Endodermal cell (in vitro differentiated cells): ENCODE measurements around the gene SMCO4. TPM values are rescaled to one million over a fixed set of nuclear protein-coding genes. Genes with fewer than 3 reads are reported as not detected.
"Not testable (repeated sequence)": the region's sequence is repeated elsewhere in the genome, so short reads cannot be mapped to it uniquely, and the experiment has no call there.

Experiments used
- DNase-seq: peaks from one replicate; pipeline ENCODE4 v3.0.0-alpha.2; 2017
- H3K27ac ChIP-seq: 2 replicates; pipeline ENCODE4 v1.5.1; 2013; ENCODE audit warnings: mild to moderate bottlenecking, low read depth, low read length, moderate library complexity
- H3K27me3 ChIP-seq: 2 replicates; pipeline ENCODE4 v1.6.1; 2013; ENCODE audit warnings: mild to moderate bottlenecking, low read length, moderate library complexity; ENCODE audit not compliant: insufficient read depth, control insufficient read depth, poor library complexity, severe bottlenecking
- H3K36me3 ChIP-seq: 2 replicates; pipeline ENCODE4 v1.7.0; 2013; ENCODE audit warnings: mild to moderate bottlenecking, low read length, moderate library complexity; ENCODE audit not compliant: control insufficient read depth, insufficient read depth
- H3K4me1 ChIP-seq: one replicate; pipeline ENCODE4 v1.7.0; 2013; ENCODE audit warnings: low read length; ENCODE audit not compliant: control insufficient read depth, insufficient read depth
- H3K4me3 ChIP-seq: 2 replicates; pipeline ENCODE4 v1.5.1; 2013; ENCODE audit warnings: mild to moderate bottlenecking, low read length, moderate library complexity
- H3K9ac ChIP-seq: 2 replicates; pipeline ENCODE4 v1.6.1; 2013; ENCODE audit warnings: mild to moderate bottlenecking, low read length, moderate library complexity; ENCODE audit not compliant: poor library complexity, severe bottlenecking; ENCODE audit errors: extremely low read depth
- H3K9me3 ChIP-seq: 2 replicates; pipeline ENCODE4 v1.6.1; 2013; ENCODE audit warnings: mild to moderate bottlenecking, low read length, moderate library complexity; ENCODE audit not compliant: control insufficient read depth
- H3K27ac Mint-ChIP-seq: 2 replicates; pipeline ENCODE4 v1.8.0; 2020; ENCODE audit warnings: mixed read lengths
- H3K27me3 Mint-ChIP-seq: 2 replicates; pipeline ENCODE4 v1.8.0; 2021; ENCODE audit warnings: mild to moderate bottlenecking, mixed read lengths; ENCODE audit not compliant: insufficient read depth
- H3K36me3 Mint-ChIP-seq: 2 replicates; pipeline ENCODE4 v1.8.0; 2020; ENCODE audit warnings: low read depth, mixed read lengths
- H3K4me1 Mint-ChIP-seq: 2 replicates; pipeline ENCODE4 v1.8.0; 2020; ENCODE audit warnings: mixed read lengths
- H3K4me3 Mint-ChIP-seq: 2 replicates; pipeline ENCODE4 v1.8.0; 2020; ENCODE audit warnings: mild to moderate bottlenecking, moderate library complexity, mixed read lengths
- H3K9me3 Mint-ChIP-seq: 2 replicates; pipeline ENCODE4 v1.8.0; 2020; ENCODE audit warnings: mild to moderate bottlenecking, mixed read lengths
- WGBS, 2 experiments: methylation state at CpG; one replicate each; pipeline versions ENCODE4 v1.1.5 to v1.1.7; 2013; ENCODE audit warnings: missing lambda C conversion rate in 2 of 2, mixed read lengths in 1 of 2; ENCODE audit not compliant: insufficient coverage in 1 of 2, insufficient read length in 1 of 2; 5-methylcytosine and 5-hydroxymethylcytosine counted together
- total RNA-seq, 2 donors: library from RNA; stranded (reverse); fragmentation: NEBNext Ultra II Directional in 1 of 2; extraction: Animal tissue kit (Norgen Biotek cat#: 25700) in 1 of 2; gene quantifications; 2 replicates in 1 of 2; 3 replicates in 1 of 2; pipeline ENCODE4 v1.2.1, GENCODE V29; 2021
- TF ChIP-seq, protein P1 (sequence below): fragments of 200-600 bp; sonication (generic); conservative IDR thresholded peaks from 2 replicates; pipeline ENCODE4 v1.5.0; 2021; ENCODE audit warnings: antibody characterized with exemption, mild to moderate bottlenecking

SMCO4 gene
- total RNA-seq, 2 donors from 2014 or later: 27.3 to 47.7 TPM

GRCh38 chr11:93444617-93445073 is 98.5 kb downstream of the SMCO4 start:
- Histone ChIP-seq H3K36me3 (no peaks in the 10 kb centered on the region), H3K4me1 (no peaks in the 10 kb centered on the region), H3K9ac (no peak overlapping the region), H3K27me3 (no peaks in the 10 kb centered on the region), H3K4me3 (no peak overlapping the region), H3K9me3 (no peaks in the 10 kb centered on the region), H3K27ac (no peak overlapping the region)
- Mint-ChIP-seq H3K4me3 (peak overlapping the region; percentile 9), H3K36me3 (no peaks in the 10 kb centered on the region), H3K27me3 (no peaks in the 10 kb centered on the region), H3K9me3 (peaks cover 17% of the 10 kb centered on the region), H3K27ac (peak overlapping the region; percentile 53), H3K4me1 (peaks cover 10% of the 10 kb centered on the region)
- DNase-seq: peak; percentile 93
- WGBS, 2 experiments: 57 to 93% methylated on average over 2 to 8 of the region's 8 CpGs
- TF ChIP-seq, protein P1, sequence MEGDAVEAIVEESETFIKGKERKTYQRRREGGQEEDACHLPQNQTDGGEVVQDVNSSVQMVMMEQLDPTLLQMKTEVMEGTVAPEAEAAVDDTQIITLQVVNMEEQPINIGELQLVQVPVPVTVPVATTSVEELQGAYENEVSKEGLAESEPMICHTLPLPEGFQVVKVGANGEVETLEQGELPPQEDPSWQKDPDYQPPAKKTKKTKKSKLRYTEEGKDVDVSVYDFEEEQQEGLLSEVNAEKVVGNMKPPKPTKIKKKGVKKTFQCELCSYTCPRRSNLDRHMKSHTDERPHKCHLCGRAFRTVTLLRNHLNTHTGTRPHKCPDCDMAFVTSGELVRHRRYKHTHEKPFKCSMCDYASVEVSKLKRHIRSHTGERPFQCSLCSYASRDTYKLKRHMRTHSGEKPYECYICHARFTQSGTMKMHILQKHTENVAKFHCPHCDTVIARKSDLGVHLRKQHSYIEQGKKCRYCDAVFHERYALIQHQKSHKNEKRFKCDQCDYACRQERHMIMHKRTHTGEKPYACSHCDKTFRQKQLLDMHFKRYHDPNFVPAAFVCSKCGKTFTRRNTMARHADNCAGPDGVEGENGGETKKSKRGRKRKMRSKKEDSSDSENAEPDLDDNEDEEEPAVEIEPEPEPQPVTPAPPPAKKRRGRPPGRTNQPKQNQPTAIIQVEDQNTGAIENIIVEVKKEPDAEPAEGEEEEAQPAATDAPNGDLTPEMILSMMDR: no peak

DNA sequence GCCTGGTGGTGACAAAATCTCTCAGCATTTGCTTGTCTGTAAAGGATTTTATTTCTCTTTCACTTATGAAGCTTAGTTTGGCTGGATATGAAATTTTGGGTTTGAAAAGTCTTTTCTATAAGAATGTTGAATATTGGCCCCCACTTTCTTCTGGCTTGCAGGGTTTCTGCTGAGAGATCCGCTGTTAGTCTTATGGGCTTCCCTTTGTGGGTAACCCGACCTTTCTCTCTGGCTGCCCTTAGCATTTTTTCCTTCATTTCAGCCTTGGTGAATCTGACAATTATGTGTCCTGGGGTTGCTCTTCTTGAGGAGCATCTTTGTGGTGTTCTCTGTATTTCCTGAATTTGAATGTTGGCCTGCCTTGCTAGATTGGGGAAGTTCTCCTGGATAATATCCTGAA is 100.0 kb downstream of the SMCO4 start:
- H3K9me3 ChIP-seq, H3K27me3 Mint-ChIP-seq, H3K27ac ChIP-seq, H3K4me3 Mint-ChIP-seq, H3K4me1 ChIP-seq, H3K27ac Mint-ChIP-seq, H3K9ac ChIP-seq, DNase-seq, H3K36me3 Mint-ChIP-seq, H3K4me3 ChIP-seq, H3K36me3 ChIP-seq, H3K27me3 ChIP-seq: not testable (repeated sequence)
- peaks cover 17% of the 10 kb centered on the region for H3K9me3 Mint-ChIP-seq
- 96 to 100% methylated on average over 1 to 2 of the region's 2 CpGs for WGBS, 2 experiments
- H3K4me1 Mint-ChIP-seq: peaks cover 10% of the 10 kb centered on the region

DNA sequence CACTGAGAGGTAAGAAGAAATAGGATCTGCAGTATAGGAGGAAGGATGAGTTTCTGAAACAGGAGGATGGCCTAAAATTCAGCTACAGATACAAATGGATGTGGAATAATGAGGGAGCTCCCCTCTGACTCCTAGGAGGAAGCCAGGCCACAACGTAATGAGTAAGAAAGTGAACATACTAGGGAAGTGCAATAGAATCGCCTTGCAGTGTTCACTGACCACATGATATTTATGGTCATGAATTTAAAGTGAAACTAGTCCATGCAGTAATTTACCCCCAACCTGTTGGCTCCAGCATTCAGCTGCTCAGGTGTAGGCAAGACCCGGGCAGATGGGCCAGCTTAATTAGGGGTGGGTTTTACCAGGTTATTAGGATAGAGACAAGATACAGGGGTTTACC is 110.9 kb downstream of the SMCO4 start:
- no peak overlapping the region for H3K27ac Mint-ChIP-seq

More for the DNA sequence above, 110.9 kb downstream of the SMCO4 start:
- TF ChIP-seq, protein P1: no peak
- DNase-seq: no peak
- Histone ChIP-seq H3K36me3 (no peaks in the 10 kb centered on the region), H3K4me3 (no peak overlapping the region), H3K4me1 (no peaks in the 10 kb centered on the region), H3K27ac (no peak overlapping the region), H3K9ac (no peak overlapping the region), H3K9me3 (no peaks in the 10 kb centered on the region), H3K27me3 (no peaks in the 10 kb centered on the region)
- Mint-ChIP-seq H3K36me3 (no peaks in the 10 kb centered on the region), H3K27me3 (no peaks in the 10 kb centered on the region), H3K4me1 (no peaks in the 10 kb centered on the region), H3K4me3 (no peak overlapping the region), H3K9me3 (peaks cover 3% of the 10 kb centered on the region)
- 89 to 100% methylated on average over 1 to 3 of the region's 3 CpGs for WGBS, 2 experiments

Other genes with a start within 250 kb of the SMCO4 start
- gene DEUP1, start 212.6 kb downstream of the SMCO4 start, total RNA-seq: under 1 TPM in 1 of 2 donors, not detected in 1; 0.29 TPM
- 10 to 100 TPM; 19.8 to 23.3 TPM for gene CEP295, start 118.3 kb upstream of the SMCO4 start, total RNA-seq
- gene TAF1D, start 198.1 kb upstream of the SMCO4 start, total RNA-seq: 100 to 1,000 TPM; 195 to 231 TPM
- gene C11orf54, start 198.3 kb upstream of the SMCO4 start, total RNA-seq: 10 to 100 TPM; 18.8 to 33.6 TPM
- gene MED17, start 240.9 kb upstream of the SMCO4 start, total RNA-seq: 10 to 100 TPM; 40.6 to 46.2 TPM